Loucy (cell line): ENCODE data around the gene HEXB.

Experiments
- H2AFZ ChIP-seq: fragments of 200-600 bp; sonication (generic); 2 replicates; pipeline ENCODE4 v1.6.0; 2016; ENCODE audit warnings: antibody characterized with exemption, mild to moderate bottlenecking, low read length, moderate library complexity
- H3F3A ChIP-seq: fragments of 200-600 bp; 2 replicates; pipeline ENCODE4 v1.6.0; 2016; ENCODE audit warnings: antibody characterized with exemption, low read depth, mild to moderate bottlenecking
- H3K27me3 ChIP-seq: fragments of 200-600 bp; sonication (generic); 2 replicates; pipeline ENCODE4 v1.6.1; 2014; ENCODE audit warnings: low read length, mild to moderate bottlenecking; ENCODE audit not compliant: insufficient read depth, poor library complexity, severe bottlenecking
- H3K36me3 ChIP-seq: fragments of 200-600 bp; sonication (generic); 2 replicates; pipeline ENCODE4 v1.6.1; 2016; ENCODE audit warnings: low read length; ENCODE audit not compliant: insufficient read depth
- H3K4me1 ChIP-seq: fragments of 200-600 bp; sonication (generic); 2 replicates; pipeline ENCODE4 v1.5.1; 2014; ENCODE audit warnings: low read length, mild to moderate bottlenecking; ENCODE audit not compliant: insufficient read depth, poor library complexity, severe bottlenecking
- H3K4me2 ChIP-seq: fragments of 200-600 bp; sonication (generic); 2 replicates; pipeline ENCODE4 v1.6.0; 2014; ENCODE audit warnings: antibody characterized with exemption, low read length, low read depth, mild to moderate bottlenecking; ENCODE audit not compliant: poor library complexity, severe bottlenecking
- H3K4me3 ChIP-seq: fragments of 200-600 bp; sonication (generic); 2 replicates; pipeline ENCODE4 v1.5.1; 2014; ENCODE audit warnings: low read length, mild to moderate bottlenecking, mixed read lengths; ENCODE audit not compliant: poor library complexity, severe bottlenecking
- H3K79me2 ChIP-seq: fragments of 200-600 bp; sonication (generic); 2 replicates; pipeline ENCODE4 v1.6.1; 2014; ENCODE audit warnings: low read length; ENCODE audit not compliant: insufficient read depth
- H3K9ac ChIP-seq: fragments of 200-600 bp; sonication (generic); 2 replicates; pipeline ENCODE4 v1.6.0; 2014; ENCODE audit warnings: mild to moderate bottlenecking, low read depth, low read length, moderate library complexity; ENCODE audit not compliant: poor library complexity, severe bottlenecking
- H3K9me2 ChIP-seq: fragments of 200-600 bp; sonication (generic); replicated peaks from 2 replicates; pipeline ENCODE4 v1.6.1; 2016; ENCODE audit warnings: low read depth, low read length, mixed read lengths
- H3K9me3 ChIP-seq: fragments of 200-600 bp; sonication (generic); 2 replicates; pipeline ENCODE4 v1.6.1; 2014; ENCODE audit warnings: mild to moderate bottlenecking, antibody characterized with exemption, low read length, low read depth; ENCODE audit not compliant: insufficient read depth
- H4K20me1 ChIP-seq: fragments of 200-600 bp; sonication (generic); 2 replicates; pipeline ENCODE4 v1.6.0; 2014; ENCODE audit warnings: antibody characterized with exemption, low read length, mild to moderate bottlenecking; ENCODE audit not compliant: insufficient read depth, poor library complexity, severe bottlenecking
- EZH2phosphoT487 ChIP-seq: fragments of 200-600 bp; IDR thresholded peaks from 2 replicates; pipeline ENCODE4 v1.6.1; 2018; ENCODE audit warnings: antibody characterized with exemption, mild to moderate bottlenecking, moderate library complexity, borderline replicate concordance
- TF ChIP-seq, protein P1 (sequence below): fragments of 200-600 bp; sonication (generic); conservative IDR thresholded peaks from 2 replicates; pipeline ENCODE4 v1.5.1; 2014; ENCODE audit warnings: mild to moderate bottlenecking, antibody characterized with exemption, low read length

HEXB gene

DNA sequence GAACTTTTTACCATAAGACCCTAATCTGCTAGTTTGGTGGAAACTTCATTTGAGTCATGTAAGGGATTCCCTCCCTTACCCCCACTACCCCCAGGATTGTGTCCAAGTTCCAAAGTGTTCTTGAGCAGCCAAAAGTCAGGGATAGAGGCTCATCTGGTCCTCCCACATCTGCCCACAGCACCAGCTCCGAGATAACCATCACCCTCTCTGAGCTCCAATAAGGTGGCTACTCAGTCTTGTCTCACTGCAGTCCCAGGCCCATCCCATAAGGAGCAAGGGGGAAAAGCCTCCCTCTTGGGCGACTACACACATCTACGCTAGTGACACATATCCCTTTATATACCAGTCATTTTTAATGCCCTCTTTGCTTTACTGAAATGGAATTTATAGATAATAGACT, 32.5 kb upstream of the HEXB start:
- no peak overlapping the region for H3K4me3 ChIP-seq
- TF ChIP-seq, protein P1, sequence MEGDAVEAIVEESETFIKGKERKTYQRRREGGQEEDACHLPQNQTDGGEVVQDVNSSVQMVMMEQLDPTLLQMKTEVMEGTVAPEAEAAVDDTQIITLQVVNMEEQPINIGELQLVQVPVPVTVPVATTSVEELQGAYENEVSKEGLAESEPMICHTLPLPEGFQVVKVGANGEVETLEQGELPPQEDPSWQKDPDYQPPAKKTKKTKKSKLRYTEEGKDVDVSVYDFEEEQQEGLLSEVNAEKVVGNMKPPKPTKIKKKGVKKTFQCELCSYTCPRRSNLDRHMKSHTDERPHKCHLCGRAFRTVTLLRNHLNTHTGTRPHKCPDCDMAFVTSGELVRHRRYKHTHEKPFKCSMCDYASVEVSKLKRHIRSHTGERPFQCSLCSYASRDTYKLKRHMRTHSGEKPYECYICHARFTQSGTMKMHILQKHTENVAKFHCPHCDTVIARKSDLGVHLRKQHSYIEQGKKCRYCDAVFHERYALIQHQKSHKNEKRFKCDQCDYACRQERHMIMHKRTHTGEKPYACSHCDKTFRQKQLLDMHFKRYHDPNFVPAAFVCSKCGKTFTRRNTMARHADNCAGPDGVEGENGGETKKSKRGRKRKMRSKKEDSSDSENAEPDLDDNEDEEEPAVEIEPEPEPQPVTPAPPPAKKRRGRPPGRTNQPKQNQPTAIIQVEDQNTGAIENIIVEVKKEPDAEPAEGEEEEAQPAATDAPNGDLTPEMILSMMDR, result no peak
- TF ChIP-seq EZH2phosphoT487, result no peak
- no peaks in the 10 kb centered on the region for H3K36me3 ChIP-seq
- H3K79me2 ChIP-seq, result no peaks in the 10 kb centered on the region
- H3K9me2 ChIP-seq, result no peaks in the 10 kb centered on the region
- H3F3A ChIP-seq, result no peaks in the 10 kb centered on the region
- no peak overlapping the region for H2AFZ ChIP-seq
- no peak overlapping the region for H3K4me2 ChIP-seq
- peaks cover 4% of the 10 kb centered on the region for H3K4me1 ChIP-seq
- H3K9me3 ChIP-seq, result no peaks in the 10 kb centered on the region
- no peaks in the 10 kb centered on the region for H3K27me3 ChIP-seq
- no peaks in the 10 kb centered on the region for H4K20me1 ChIP-seq
- no peak overlapping the region for H3K9ac ChIP-seq

DNA sequence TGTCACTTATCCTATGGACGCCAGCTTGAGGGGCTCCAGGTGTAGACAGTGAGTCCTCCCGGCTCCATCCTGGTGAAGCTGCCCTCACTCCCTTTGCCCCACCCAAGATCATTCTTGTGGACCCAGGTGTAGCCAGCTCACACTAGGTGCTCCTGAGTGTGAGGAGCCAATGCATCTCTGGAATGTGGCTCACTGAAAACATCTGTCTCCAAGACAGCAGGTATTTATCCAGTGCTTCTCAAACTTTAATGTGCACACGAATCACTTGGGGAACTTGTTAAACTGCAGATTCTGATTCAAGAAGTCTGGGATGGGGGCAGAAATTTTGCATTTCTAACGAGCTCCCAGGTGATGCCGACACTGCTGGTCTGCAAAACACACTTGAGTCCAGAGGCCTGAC, 31.0 kb upstream of the HEXB start:
- H3K9ac ChIP-seq, result no peak overlapping the region
- no peaks in the 10 kb centered on the region for H3K36me3 ChIP-seq
- H2AFZ ChIP-seq, result no peak overlapping the region
- H3K4me1 ChIP-seq, result no peaks in the 10 kb centered on the region
- no peaks in the 10 kb centered on the region for H3K9me3 ChIP-seq
- H3K4me2 ChIP-seq, result no peak overlapping the region
- H3K79me2 ChIP-seq, result no peaks in the 10 kb centered on the region
- no peaks in the 10 kb centered on the region for H3F3A ChIP-seq
- TF ChIP-seq EZH2phosphoT487, result no peak
- TF ChIP-seq, protein P1, result no peak
- no peaks in the 10 kb centered on the region for H4K20me1 ChIP-seq
- no peaks in the 10 kb centered on the region for H3K9me2 ChIP-seq
- no peak overlapping the region for H3K4me3 ChIP-seq
- H3K27me3 ChIP-seq, result no peaks in the 10 kb centered on the region

DNA sequence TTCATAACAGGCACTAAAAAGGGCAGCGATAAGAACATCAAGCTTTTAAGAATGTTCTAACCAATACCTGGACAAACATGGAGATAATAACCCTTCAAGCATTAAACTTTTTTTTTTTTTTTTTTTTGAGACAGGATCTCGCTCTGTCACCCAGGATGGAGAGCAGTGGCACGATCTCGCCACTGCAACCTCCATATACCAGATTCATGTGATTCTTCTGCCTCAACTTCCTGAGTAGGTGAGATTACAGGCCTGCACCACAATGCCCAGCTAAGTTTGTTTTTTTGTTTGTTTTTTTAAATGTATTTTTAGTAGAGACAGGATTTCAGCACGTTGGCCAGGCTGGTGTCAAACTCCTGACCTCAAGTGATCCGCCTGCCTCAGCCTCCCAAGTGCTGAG, 29.8 kb upstream of the HEXB start:
- Histone ChIP-seq H3K27me3 (no peaks in the 10 kb centered on the region), H3K4me2 (no peak overlapping the region), H3K9me2 (no peaks in the 10 kb centered on the region), H3K9me3 (no peaks in the 10 kb centered on the region), H2AFZ (no peak overlapping the region), H3K9ac (no peak overlapping the region), H4K20me1 (no peaks in the 10 kb centered on the region), H3K4me1 (no peaks in the 10 kb centered on the region), H3K36me3 (no peaks in the 10 kb centered on the region), H3F3A (no peaks in the 10 kb centered on the region), H3K79me2 (no peaks in the 10 kb centered on the region), H3K4me3 (no peak overlapping the region)
- TF ChIP-seq, protein P1, result no peak
- TF ChIP-seq EZH2phosphoT487, result no peak
